ENCODE results near the gene METTL23.

DNA sequence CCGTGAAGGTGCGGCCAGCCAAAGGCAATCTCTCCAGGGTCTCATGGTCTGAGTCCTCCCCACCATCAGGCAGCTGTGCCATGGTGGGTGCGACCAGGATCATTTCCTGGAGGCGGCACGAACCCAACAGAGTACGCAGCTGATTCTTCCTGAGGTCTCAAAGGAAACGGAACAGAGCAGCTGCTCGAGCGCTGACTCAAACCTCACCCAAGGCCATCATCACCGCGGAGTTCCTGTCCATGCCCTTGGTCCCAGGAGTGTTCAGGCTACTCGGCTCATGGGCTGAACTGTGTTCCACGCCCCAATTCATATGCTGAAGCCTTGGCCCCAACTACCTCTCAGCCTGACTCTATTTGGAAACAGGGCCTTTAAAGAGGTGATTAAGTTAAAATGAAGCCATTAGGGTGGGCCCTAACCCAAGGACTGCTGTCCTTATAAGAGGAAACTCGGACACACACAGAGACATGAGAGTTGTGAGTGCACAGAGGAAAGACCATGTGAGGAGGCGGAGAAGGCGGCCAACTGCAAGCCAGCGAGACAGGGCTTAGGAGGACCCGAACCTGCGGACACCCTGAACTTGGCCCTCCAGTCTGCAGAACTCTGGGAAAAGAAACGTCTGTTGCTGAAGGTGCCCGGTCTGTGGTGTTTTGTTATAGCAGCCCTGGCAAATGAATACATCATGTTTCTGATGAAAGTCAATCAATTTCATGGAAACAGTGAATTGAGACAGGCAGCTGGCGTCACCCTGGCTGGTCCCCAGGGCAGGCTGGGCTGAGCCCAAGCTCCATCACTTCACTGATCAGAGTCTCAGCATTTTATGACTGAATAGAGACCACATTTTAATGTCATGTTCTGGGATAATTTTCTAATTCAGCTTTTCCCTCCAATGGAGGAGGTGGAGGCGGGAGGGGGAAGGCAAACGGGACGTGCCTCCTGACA is 29.6 kb upstream of the METTL23 start:
- TF ChIP-seq, protein P1, sequence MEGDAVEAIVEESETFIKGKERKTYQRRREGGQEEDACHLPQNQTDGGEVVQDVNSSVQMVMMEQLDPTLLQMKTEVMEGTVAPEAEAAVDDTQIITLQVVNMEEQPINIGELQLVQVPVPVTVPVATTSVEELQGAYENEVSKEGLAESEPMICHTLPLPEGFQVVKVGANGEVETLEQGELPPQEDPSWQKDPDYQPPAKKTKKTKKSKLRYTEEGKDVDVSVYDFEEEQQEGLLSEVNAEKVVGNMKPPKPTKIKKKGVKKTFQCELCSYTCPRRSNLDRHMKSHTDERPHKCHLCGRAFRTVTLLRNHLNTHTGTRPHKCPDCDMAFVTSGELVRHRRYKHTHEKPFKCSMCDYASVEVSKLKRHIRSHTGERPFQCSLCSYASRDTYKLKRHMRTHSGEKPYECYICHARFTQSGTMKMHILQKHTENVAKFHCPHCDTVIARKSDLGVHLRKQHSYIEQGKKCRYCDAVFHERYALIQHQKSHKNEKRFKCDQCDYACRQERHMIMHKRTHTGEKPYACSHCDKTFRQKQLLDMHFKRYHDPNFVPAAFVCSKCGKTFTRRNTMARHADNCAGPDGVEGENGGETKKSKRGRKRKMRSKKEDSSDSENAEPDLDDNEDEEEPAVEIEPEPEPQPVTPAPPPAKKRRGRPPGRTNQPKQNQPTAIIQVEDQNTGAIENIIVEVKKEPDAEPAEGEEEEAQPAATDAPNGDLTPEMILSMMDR (IDR thresholded peaks at IDR 0.05; ENCODE audit: poor library complexity, severe bottlenecking) = no peak
- TF ChIP-seq EZH2 (IDR thresholded peaks at IDR 0.05; ENCODE audit: borderline replicate concordance, insufficient read depth, low read length, poor library complexity, severe bottlenecking) (no peak), POLR2AphosphoS5 (IDR thresholded peaks at IDR 0.05) (no peak), RAD21 (conservative IDR thresholded peaks at IDR 0.05) (no peak)
